ENCODE results near the gene SUMF1.
A peak's percentile ranks its signal among the peaks of the same experiment; 100 is the strongest.
"Not testable (repeated sequence)": the region's sequence is repeated elsewhere in the genome, so short reads cannot be mapped to it uniquely, and the experiment has no call there.

The SUMF1 gene

GRCh38 chr3:4460334-4460733 lies 6.7 kb downstream of the SUMF1 start:
- Histone ChIP-seq H3K4me2 (no peak overlapping the region), H3K4me1 (peaks cover 0 to 40% (median 11%) of the 10 kb centered on the region in 10 experiments; a peak in 13 of 20 replicates), H4K20me1 (peaks cover 0 to 7% (median 0%) of the 10 kb centered on the region in 11 experiments; a peak in 2 of 22 replicates), H3K27ac (no peak overlapping the region), H3K27me3 (no peaks in the 10 kb centered on the region), H3K9me3 (replicated peaks in 1 of 11) (0 out of 22 replicates have a peak, but pooled peaks cover 0 to 7% (median 0%) of the 10 kb centered on the region in 11 experiments), H3K4me3 (no peak overlapping the region), H3K9ac (no peak overlapping the region), H3K36me3 (peaks cover 0 to 3% (median 0%) of the 10 kb centered on the region in 11 experiments; a peak in 1 of 22 replicates)
- TF ChIP-seq Cebpa-rat (IDR thresholded peaks at IDR 0.05): no peak

GRCh38 chr3:4458961-4459360 lies 8.1 kb downstream of the SUMF1 start:
- Histone ChIP-seq H3K9ac (no peak overlapping the region), H3K9me3 (replicated peaks in 1 of 11) (0 out of 22 replicates have a peak, but pooled peaks cover 0 to 7% (median 0%) of the 10 kb centered on the region in 11 experiments), H3K27ac (no peak overlapping the region), H3K4me1 (peaks cover 0 to 36% (median 11%) of the 10 kb centered on the region in 10 experiments; a peak in 13 of 20 replicates), H3K36me3 (peaks cover 0 to 3% (median 0%) of the 10 kb centered on the region in 11 experiments; a peak in 1 of 22 replicates), H3K4me3 (no peak overlapping the region), H3K27me3 (no peaks in the 10 kb centered on the region), H4K20me1 (peaks cover 0 to 19% (median 0%) of the 10 kb centered on the region in 11 experiments; a peak in 3 of 22 replicates), H3K4me2 (no peak overlapping the region)
- TF ChIP-seq Cebpa-rat (IDR thresholded peaks at IDR 0.05): peak in 2 of 11 experiments; percentile 20 to 40; a peak in 1 of 22 replicates

- not testable (repeated sequence) for H3K9me3 ChIP-seq (replicated peaks in 1 of 11); H3K9ac ChIP-seq; H3K27me3 ChIP-seq
These were observed 10.3 kb downstream of the SUMF1 start for GRCh38 chr3:4456780-4457179.

GRCh38 chr3:4454142-4454541 lies 12.9 kb downstream of the SUMF1 start:
- peaks cover 0 to 43% (median 19%) of the 10 kb centered on the region in 11 experiments; a peak in 18 of 22 replicates for H3K36me3 ChIP-seq
- H3K9me3 ChIP-seq (replicated peaks in 1 of 11): 0 out of 22 replicates have a peak, but pooled peaks cover 0 to 7% (median 0%) of the 10 kb centered on the region in 11 experiments
- H4K20me1 ChIP-seq: peaks cover 0 to 14% (median 0%) of the 10 kb centered on the region in 11 experiments; a peak in 3 of 22 replicates
- H3K4me1 ChIP-seq: 0 out of 20 replicates have a peak, but pooled peaks cover 0 to 5% (median 0%) of the 10 kb centered on the region in 10 experiments
- no peak for TF ChIP-seq Cebpa-rat (IDR thresholded peaks at IDR 0.05)
- no peaks in the 10 kb centered on the region for H3K27me3 ChIP-seq
- no peak overlapping the region for H3K27ac ChIP-seq
- H3K4me3 ChIP-seq: no peak overlapping the region
- no peak overlapping the region for H3K4me2 ChIP-seq
- H3K9ac ChIP-seq: no peak overlapping the region

More at GRCh38 chr3:4456780-4457179, 10.3 kb downstream of the SUMF1 start:
- H3K27ac ChIP-seq, H3K4me3 ChIP-seq, H3K4me2 ChIP-seq: not testable (repeated sequence)
- Histone ChIP-seq H3K36me3 (peaks cover 0 to 18% (median 3%) of the 10 kb centered on the region in 11 experiments; a peak in 8 of 22 replicates), H4K20me1 (peaks cover 0 to 15% (median 0%) of the 10 kb centered on the region in 11 experiments; a peak in 3 of 22 replicates), H3K4me1 (peaks cover 0 to 17% (median 1%) of the 10 kb centered on the region in 10 experiments; a peak in 10 of 20 replicates)

- no peak overlapping the region for H3K4me2 ChIP-seq
These were observed 17.8 kb downstream of the SUMF1 start for GRCh38 chr3:4449043-4449805.

GRCh38 chr3:4448187-4448586 lies 18.9 kb downstream of the SUMF1 start:
- H3K9ac ChIP-seq: no peak overlapping the region
- H3K27me3 ChIP-seq: no peaks in the 10 kb centered on the region
- no peak overlapping the region for H3K4me3 ChIP-seq
- H3K36me3 ChIP-seq: peaks cover 0 to 98% (median 49%) of the 10 kb centered on the region in 11 experiments; a peak in 21 of 22 replicates
- no peak overlapping the region for H3K4me2 ChIP-seq
- no peaks in the 10 kb centered on the region for H3K4me1 ChIP-seq
- no peak overlapping the region for H3K27ac ChIP-seq
- H4K20me1 ChIP-seq: no peaks in the 10 kb centered on the region
- no peaks in the 10 kb centered on the region for H3K9me3 ChIP-seq (replicated peaks in 1 of 11)
- TF ChIP-seq Cebpa-rat (IDR thresholded peaks at IDR 0.05): no peak

More at GRCh38 chr3:4449043-4449805, 17.8 kb downstream of the SUMF1 start:
- Histone ChIP-seq H3K36me3 (peaks cover 0 to 88% (median 49%) of the 10 kb centered on the region in 11 experiments; a peak in 20 of 22 replicates), H3K27ac (no peak overlapping the region), H3K9me3 (replicated peaks in 1 of 11) (no peaks in the 10 kb centered on the region), H3K4me1 (0 out of 20 replicates have a peak, but pooled peaks cover 0 to 3% (median 0%) of the 10 kb centered on the region in 10 experiments), H3K4me3 (no peak overlapping the region), H3K27me3 (no peaks in the 10 kb centered on the region), H3K9ac (no peak overlapping the region), H4K20me1 (peaks cover 0 to 6% (median 0%) of the 10 kb centered on the region in 11 experiments; a peak in 1 of 22 replicates)
- TF ChIP-seq Cebpa-rat (IDR thresholded peaks at IDR 0.05): no peak

- no peaks in the 10 kb centered on the region for H4K20me1 ChIP-seq
- no peaks in the 10 kb centered on the region for H3K27me3 ChIP-seq
- TF ChIP-seq Cebpa-rat (IDR thresholded peaks at IDR 0.05): no peak
- no peak overlapping the region for H3K4me2 ChIP-seq
- no peaks in the 10 kb centered on the region for H3K9me3 ChIP-seq (replicated peaks in 1 of 11)
- no peak overlapping the region for H3K27ac ChIP-seq
- H3K4me3 ChIP-seq: no peak overlapping the region
- H3K4me1 ChIP-seq: no peaks in the 10 kb centered on the region
- peaks cover 0 to 100% (median 44%) of the 10 kb centered on the region in 11 experiments; a peak in 21 of 22 replicates for H3K36me3 ChIP-seq
- H3K9ac ChIP-seq: no peak overlapping the region
These were observed 19.6 kb downstream of the SUMF1 start for GRCh38 chr3:4447295-4447999.

- Histone ChIP-seq H3K9ac (no peak overlapping the region), H3K9me3 (replicated peaks in 1 of 11) (no peaks in the 10 kb centered on the region), H4K20me1 (peaks cover 0 to 5% (median 0%) of the 10 kb centered on the region in 11 experiments; a peak in 2 of 22 replicates), H3K4me3 (no peak overlapping the region), H3K27ac (no peak overlapping the region), H3K4me1 (no peaks in the 10 kb centered on the region), H3K36me3 (peaks cover 0 to 84% (median 19%) of the 10 kb centered on the region in 11 experiments; a peak in 16 of 22 replicates), H3K4me2 (no peak overlapping the region), H3K27me3 (no peaks in the 10 kb centered on the region)
- no peak for TF ChIP-seq Cebpa-rat (IDR thresholded peaks at IDR 0.05)
These were observed 26.1 kb downstream of the SUMF1 start for GRCh38 chr3:4440951-4441350.
